UCSD-AML1 (cell line): Measurements from ENCODE around the gene SAP30BP.

Experiments used
- DNase-seq: peaks from one replicate; lab custom pipeline; 2025; ENCODE audit not compliant: unreplicated experiment; lab: John Stamatoyannopoulos, UW

The SAP30BP gene

GRCh38 chr17:75646638-75646992 lies 20.5 kb upstream of the SAP30BP start:
- no peak for DNase-seq

GRCh38 chr17:75647061-75647460 lies 20.1 kb upstream of the SAP30BP start:
- DNase-seq = no peak

- no peak for DNase-seq
Observed at GRCh38 chr17:75647921-75648320, 19.2 kb upstream of the SAP30BP start.

- no peak for DNase-seq
Observed at GRCh38 chr17:75649687-75650086, 17.5 kb upstream of the SAP30BP start.

GRCh38 chr17:75650874-75651273 lies 16.3 kb upstream of the SAP30BP start:
- no peak for DNase-seq

GRCh38 chr17:75652341-75652740 lies 14.8 kb upstream of the SAP30BP start:
- no peak for DNase-seq

GRCh38 chr17:75652934-75653549 lies 14.1 kb upstream of the SAP30BP start:
- peak; percentile 26 for DNase-seq

GRCh38 chr17:75654176-75654575 lies 13.0 kb upstream of the SAP30BP start:
- no peak for DNase-seq

- DNase-seq = no peak
Observed at GRCh38 chr17:75658237-75658636, 8.9 kb upstream of the SAP30BP start.

- DNase-seq = no peak
Observed at GRCh38 chr17:75661531-75661930, 5.6 kb upstream of the SAP30BP start.

GRCh38 chr17:75662511-75662910 lies 4.6 kb upstream of the SAP30BP start:
- no peak for DNase-seq

- no peak for DNase-seq
Observed at GRCh38 chr17:75664099-75664549, 3.0 kb upstream of the SAP30BP start.

GRCh38 chr17:75665981-75666380 lies 1.2 kb upstream of the SAP30BP start:
- no peak for DNase-seq

GRCh38 chr17:75667825-75668224 lies 687 bp downstream of the SAP30BP start:
- no peak for DNase-seq

- no peak for DNase-seq
Observed at GRCh38 chr17:75668489-75668888, 1.4 kb downstream of the SAP30BP start.

- no peak for DNase-seq
Observed at GRCh38 chr17:75670868-75671267, 3.7 kb downstream of the SAP30BP start.

- no peak for DNase-seq
Observed at GRCh38 chr17:75672011-75672410, 4.9 kb downstream of the SAP30BP start.

- DNase-seq = no peak
Observed at GRCh38 chr17:75673487-75673886, 6.3 kb downstream of the SAP30BP start.

GRCh38 chr17:75676461-75676860 lies 9.3 kb downstream of the SAP30BP start:
- DNase-seq = no peak

- DNase-seq = no peak
Observed at GRCh38 chr17:75679706-75680211, 12.6 kb downstream of the SAP30BP start.

GRCh38 chr17:75680431-75680830 lies 13.3 kb downstream of the SAP30BP start:
- no peak for DNase-seq

GRCh38 chr17:75681289-75681688 lies 14.2 kb downstream of the SAP30BP start:
- DNase-seq = no peak

- DNase-seq = no peak
Observed at GRCh38 chr17:75683583-75683982, 16.4 kb downstream of the SAP30BP start.
